Ammon's horn (tissue), 1 donor: Measurements from ENCODE around the gene ZNF639.
A peak's percentile ranks its signal among the peaks of the same experiment; 100 is the strongest.

Source experiments
- DNase-seq: peaks from one replicate; pipeline ENCODE4 v3.0.0-alpha.2; 2016; ENCODE audit warnings: low spot score

Gene ZNF639

DNA sequence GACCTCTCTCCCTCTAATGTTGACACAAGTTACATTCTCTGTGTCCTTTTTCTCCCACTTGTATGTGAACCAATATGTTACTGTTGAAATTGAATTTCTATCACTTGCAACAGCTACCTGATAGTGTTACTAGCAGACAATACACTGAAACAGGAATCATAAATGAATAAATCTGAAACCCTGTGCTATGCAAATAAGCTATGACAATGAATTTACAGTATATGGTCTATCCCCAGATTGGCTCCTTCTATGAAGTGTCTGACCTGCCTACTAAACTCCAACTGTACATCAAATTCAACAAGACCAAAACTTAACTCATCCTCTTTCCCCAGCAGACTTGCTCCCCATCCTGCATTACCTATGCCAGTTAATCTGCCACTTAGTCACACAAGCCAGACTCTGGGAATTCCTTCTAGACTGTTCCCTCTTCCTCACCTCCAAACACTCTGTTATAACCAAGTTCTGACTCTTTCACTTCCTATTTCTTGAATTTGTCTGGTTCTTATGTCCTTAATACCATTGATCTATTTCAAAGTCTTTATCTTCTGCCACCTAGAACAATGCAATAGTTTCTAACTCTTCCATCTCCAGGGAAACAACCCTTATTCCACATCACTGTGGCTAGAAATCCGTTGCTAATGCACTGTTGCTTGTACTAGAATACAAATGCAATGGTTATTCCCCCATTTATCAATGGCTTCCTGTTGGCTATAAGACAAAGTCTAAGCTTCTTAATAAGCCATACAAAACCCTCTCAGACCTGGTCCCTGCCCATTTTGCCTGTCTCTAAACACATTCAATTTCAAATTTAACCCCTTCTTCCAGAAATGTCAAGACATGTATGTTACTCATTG is 13.4 kb upstream of the ZNF639 start:
- DNase-seq = no peak

- no peak for DNase-seq
Observed at GRCh38 chr3:179318876-179319275, 4.0 kb upstream of the ZNF639 start.

GRCh38 chr3:179321668-179322285 is 1.1 kb upstream of the ZNF639 start:
- peak; percentile 74 for DNase-seq

- DNase-seq = peak; percentile 73
Observed at GRCh38 chr3:179323197-179324110, 623 bp downstream of the ZNF639 start.

DNA sequence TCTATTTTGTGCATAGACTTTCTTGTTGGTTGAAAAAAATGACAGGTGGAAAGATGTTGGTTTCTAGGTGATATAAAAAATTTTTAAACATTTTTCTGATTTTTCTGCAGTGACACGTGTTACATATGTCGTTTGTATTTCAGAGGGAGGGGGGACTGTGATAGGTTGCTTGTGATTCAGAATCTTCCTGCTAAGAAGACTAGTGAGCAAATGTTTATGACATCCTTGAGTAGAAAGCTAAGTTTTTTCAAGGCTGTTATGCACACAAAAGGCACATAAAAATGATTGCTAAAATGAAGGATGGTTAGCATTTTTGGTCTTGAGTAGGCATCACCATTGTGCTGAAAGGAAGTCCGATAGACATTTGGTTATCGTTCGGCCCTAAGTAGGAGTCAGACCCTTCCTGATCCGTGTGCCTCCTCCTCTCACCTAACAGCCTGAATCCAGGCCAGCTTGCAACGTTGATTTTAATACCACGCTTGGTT is 1.5 kb downstream of the ZNF639 start:
- no peak for DNase-seq

DNA sequence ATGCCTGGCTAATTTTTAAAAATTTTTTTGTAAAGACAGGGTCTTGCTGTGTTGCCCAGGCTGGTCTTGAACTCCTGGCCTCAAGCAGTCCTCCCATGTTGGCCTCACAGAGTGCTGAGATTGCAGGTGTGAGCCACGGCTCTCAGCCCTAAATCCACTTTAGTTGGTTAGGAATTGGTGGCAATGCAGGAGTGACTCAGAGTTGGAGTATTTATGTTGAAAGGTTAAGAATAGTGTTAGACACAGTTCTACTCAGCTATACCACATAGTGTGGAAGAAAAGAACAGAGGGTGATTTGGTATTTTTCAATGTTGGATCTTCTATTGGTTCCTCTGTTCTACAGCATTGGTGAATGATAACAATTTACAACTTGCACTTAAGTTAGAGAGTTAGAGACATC is 7.6 kb downstream of the ZNF639 start:
- no peak for DNase-seq

- DNase-seq = no peak
Observed at GRCh38 chr3:179332240-179332639, 9.4 kb downstream of the ZNF639 start.

DNA sequence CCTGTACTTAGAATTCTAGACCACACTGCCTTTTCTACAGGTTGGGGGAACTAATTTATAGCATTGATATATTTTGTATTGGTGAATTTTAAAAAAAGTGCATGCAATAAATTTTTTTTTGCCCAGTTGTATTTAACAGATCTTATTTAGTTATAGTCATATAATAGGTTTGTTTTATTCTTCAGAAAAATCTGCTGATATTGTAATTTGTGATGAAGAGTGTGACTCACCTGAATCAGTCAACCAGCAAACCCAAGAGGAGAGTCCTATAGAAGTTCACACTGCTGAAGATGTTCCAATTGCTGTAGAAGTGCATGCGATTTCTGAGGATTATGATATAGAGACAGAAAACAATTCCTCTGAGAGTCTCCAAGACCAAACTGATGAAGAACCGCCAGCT is 10.3 kb downstream of the ZNF639 start:
- no peak for DNase-seq

DNA sequence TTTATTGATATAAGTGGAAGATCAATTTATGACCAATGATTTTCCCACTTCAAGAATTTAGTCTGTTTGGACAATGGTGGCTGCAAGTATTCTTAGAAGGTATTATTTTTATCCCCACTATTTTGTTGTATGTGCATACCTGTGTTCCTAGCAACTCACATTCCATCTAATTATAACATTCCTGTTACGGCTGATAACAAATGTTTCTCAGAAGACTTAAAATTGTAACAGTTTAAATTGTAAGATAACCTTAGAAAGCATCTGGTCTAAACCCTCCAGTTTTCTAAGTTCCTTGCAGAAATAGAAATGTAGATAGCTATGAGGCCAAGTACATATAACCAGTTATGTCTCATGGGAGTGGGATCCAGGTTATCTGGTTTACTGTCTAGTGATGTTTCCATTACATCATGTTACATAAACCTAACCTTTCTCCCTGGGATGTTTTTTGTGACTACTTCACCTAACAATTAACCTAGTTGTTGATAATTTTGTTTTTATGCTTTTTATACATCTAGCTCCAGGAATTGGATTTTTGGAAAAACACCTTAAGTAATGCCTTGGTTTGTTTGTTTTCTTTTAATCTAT is 13.6 kb downstream of the ZNF639 start:
- no peak for DNase-seq

- DNase-seq = peak; percentile 98
Observed at GRCh38 chr3:179347345-179348194, 24.7 kb downstream of the ZNF639 start, which contains the start of gene MFN1. TSS of gene MFN1 (plus strand) at chr3:179347709. CDS start at chr3:179348852, 1,143 bp downstream.

GRCh38 chr3:179348325-179349013 is 25.6 kb downstream of the ZNF639 start:
- DNase-seq = no peak

- DNase-seq = no peak
Observed at GRCh38 chr3:179355996-179356395, 33.2 kb downstream of the ZNF639 start.

GRCh38 chr3:179363332-179363731 is 40.5 kb downstream of the ZNF639 start:
- DNase-seq = no peak

DNA sequence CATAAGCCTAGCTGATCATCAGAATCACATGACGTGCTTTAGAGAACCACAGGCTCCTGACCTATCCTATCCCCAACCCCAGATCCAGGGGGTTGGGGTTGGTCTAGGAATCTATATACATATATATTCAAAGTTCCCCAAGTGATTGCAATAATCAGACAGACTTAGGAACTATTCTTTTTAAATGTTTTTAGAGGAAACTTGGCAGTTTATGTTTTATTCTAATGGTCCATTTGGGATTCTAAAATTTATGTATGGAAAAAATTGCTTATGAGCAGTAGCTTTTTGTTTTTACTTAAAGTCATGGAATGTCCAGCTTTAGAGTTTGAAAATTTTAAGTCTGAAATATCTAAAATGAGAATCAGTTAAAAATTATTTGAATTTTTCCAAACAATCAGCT is 46.8 kb downstream of the ZNF639 start:
- no peak for DNase-seq

GRCh38 chr3:179373938-179374337 is 51.1 kb downstream of the ZNF639 start:
- DNase-seq = no peak

DNA sequence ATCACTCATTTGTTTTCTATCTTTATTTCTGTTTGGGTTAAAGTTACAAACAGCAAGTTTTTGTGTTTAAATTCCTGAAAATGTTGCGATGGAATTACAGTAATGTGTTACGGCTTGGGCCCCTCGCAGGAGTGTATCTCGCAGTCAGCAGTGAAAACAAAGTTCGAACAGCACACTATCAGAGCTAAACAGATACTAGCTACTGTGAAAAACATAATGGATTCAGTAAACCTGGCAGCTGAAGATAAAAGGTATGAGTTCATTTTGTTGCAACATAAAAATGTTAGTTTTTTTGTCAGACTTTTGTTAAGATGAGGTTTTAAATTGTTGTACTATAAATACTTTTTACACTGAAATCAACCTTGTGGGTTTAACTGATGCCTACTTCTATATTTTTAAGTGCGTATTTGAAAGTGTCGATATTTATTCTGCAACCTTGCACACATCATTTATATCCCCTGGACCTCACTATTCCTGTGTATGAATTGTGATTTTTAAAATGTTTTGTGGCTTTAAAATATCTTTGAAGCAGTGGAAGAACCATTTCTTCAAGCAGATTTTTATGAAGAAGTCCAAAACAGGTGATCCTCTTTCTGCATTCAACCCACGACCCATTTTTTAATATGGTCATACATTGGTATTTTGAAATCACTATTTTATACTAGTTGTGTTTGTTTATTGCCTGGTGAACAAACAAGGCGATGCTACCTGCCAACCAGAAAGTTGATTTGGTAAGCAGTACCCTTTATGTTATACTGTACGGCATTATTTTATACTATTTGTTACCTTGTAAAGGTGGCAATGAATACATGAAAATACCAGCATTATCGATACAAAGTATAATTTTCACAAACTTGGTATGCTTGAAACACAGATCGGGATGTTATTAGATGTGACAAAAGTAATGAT is 52.5 kb downstream of the ZNF639 start:
- DNase-seq = no peak

DNA sequence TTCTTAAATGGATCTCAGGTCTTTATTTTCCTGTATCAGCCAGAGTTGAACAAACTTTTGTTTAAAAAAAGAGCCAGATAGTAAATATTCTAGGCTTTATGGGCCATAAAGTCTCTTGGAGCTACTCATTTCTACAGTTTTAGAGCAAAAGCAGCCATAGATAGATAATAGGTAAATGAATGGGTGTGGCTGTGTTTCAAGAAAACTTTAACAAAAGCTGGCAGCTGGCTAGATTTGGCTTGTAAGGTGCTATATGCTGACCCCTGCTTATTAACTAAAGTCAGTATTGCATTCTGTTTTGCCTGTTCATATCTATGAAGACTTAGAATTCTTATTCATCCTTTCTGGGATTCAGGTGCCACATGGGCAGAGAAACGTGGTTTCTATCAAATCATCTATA is 53.6 kb downstream of the ZNF639 start:
- no peak for DNase-seq
